GM18951 (cell line): ENCODE measurements around the gene CDH12.

Experiments
- POLR2A ChIP-seq: IDR thresholded peaks from 4 replicates; pipeline ENCODE4 v1.6.1; 2011; ENCODE audit warnings: mild to moderate bottlenecking; ENCODE audit not compliant: insufficient read length, insufficient read depth; ENCODE audit errors: extremely low read depth
- in situ Hi-C: fragments of 300-500 bp; cut with MboI; formaldehyde crosslinking; loops from one replicate; pipeline ENCODE4 v1.12.0; 2022; ENCODE audit warnings: low sequenced_read_pairs, mixed read lengths, inconsistent platforms; ENCODE audit not compliant: unreplicated experiment

The CDH12 gene

GRCh38 chr5:21834863-21835262, 1018.3 kb downstream of the CDH12 start:
- no peak for TF ChIP-seq POLR2A
- in situ Hi-C loops: no loop called here

DNA sequence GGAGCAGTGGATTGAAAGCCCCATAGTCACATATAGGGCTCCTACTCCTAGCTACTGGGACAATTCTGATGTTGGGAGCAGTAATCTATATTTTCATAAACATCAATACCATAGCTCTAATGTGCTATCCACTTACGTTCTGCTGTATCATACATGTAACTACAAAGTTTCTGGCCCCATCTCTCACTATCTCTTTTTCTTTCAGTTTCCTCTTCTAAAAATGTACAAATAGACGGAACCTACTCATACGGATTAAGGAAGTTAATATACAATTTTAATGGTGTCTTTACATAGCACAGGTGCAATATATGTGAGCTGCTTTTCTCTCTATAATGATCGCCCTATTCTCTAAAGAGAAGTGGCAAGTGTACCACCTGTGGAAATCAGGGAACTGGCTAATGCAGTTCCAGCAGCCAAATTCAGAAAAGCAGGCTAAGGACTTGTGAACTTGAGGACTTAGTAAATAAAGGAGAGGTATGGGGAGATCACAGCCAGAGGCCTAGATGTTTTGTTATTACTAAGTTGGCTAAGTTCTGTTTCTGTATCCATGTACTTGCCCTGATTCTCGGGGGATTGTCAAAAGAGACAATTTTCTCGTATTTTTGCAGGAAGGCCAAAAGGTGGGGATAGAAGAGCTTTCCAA, 1021.9 kb downstream of the CDH12 start:
- in situ Hi-C loops: no loop called here

GRCh38 chr5:21826884-21827283, 1026.3 kb downstream of the CDH12 start:
- no peak for TF ChIP-seq POLR2A
- in situ Hi-C loops: no loop called here

More for the DNA sequence above, 1021.9 kb downstream of the CDH12 start:
- no peak for TF ChIP-seq POLR2A

DNA sequence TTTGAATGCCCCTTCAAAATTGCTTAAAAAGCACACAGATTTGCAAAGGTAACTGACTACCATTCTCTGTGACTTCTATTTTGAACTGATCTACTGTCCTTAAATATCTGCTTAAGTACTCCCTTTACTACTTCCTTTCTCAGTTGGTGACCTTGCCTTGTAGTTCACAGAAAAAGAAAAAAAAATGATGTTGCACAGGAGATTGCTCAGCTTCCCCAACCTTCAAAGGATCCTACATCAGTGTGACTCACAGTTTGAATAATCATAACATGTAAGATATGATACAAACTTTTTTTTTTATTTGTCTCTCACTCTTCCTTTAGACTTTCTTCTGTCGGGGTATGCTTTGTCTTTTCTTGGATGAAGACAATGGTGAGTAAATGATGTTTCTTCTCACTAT, 1029.6 kb downstream of the CDH12 start:
- no peak for TF ChIP-seq POLR2A
- in situ Hi-C loops: no loop called here

DNA sequence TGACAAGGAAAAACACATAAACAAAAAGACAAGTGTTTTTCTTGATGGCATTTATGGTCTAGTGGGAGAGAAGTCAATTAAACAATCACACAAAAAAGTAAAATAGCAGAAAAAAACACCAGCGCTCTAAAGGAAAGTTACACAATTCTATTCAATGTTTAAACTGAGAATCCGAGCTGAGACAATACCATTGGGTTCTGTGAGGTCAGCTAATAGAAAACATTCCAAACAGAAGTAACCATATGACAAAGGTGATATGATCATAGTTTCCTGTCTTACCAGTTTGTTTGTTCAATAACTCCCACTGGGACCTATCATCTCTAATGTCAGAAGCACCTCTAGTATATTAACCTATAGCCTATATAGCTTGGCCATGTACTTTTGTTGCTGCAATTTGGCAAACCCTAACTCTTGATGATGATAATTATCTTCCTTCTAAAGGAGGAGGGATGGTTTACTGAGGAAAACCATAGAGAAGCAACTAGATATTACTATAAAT, 1030.0 kb downstream of the CDH12 start:
- in situ Hi-C loops: no loop called here
- no peak for TF ChIP-seq POLR2A

GRCh38 chr5:21820527-21820926, 1032.6 kb downstream of the CDH12 start:
- in situ Hi-C loops: no loop called here
- TF ChIP-seq POLR2A: no peak

DNA sequence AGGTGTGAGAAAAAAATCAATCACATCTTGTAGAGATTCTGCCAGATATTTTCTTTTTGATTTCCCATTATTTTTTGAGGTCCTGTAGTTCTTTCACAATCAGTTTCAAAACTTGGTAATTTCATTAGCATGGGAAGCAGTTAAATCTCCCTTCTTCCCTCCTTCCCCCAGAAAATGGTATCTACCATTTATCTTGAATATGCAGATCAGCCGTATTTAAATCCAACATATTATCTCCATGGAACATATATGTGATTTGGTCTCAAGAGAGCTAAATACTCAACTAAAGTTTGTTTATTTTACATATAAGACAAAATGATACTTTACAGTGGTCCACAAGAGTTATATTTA, 1034.8 kb downstream of the CDH12 start:
- TF ChIP-seq POLR2A: no peak
- in situ Hi-C loops: no loop called here

GRCh38 chr5:21817668-21818369, 1035.3 kb downstream of the CDH12 start:
- TF ChIP-seq POLR2A: no peak
- in situ Hi-C loops: no loop called here

DNA sequence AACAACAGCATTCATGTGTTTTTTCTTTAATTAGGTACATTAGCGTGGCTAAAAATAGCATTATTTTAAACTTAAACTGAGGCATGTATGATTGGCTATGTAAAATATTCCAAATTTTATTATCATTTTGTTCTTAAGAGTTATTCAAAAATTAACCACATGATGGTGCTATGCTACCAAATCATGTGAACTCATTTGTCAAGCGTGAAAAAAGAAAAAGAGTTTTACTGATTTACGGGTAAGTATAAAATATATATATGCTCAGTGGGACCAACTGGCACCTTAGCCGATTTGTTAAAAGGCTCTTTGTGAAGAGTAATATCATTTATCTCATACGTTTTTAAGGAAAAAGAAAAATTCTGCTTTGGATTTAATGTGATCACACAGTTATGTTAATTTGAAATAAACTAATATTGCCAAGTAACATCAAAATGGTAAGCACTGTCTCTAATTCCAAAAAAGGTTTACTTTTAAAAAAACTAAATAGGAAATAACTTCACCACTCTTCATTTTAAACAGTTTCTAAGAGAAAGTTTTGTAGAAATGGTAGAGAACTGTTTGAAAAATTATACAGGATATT, 1042.3 kb downstream of the CDH12 start:
- in situ Hi-C loops: no loop called here
- TF ChIP-seq POLR2A: no peak

DNA sequence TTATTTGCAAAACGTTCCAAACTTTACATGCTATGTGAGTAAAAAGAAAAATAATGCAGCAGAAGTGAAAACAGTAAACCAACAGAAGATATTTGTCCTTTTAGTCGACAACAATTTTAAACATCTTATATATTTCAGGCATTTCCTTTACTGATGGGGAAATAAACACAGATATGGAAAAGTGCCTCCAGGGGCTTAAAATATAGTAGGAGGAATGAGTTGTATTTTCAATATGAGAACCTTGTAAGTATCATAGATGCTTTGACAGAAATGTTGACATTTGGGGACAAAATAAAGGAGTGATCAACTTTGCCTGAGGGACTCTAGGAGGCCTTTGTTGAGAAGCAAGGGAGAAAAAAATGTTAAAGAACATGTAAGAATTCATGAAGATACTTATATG, 1043.5 kb downstream of the CDH12 start:
- TF ChIP-seq POLR2A: no peak
- in situ Hi-C loops: no loop called here

GRCh38 chr5:21807953-21808352, 1045.2 kb downstream of the CDH12 start:
- in situ Hi-C loops: no loop called here
- TF ChIP-seq POLR2A: no peak

DNA sequence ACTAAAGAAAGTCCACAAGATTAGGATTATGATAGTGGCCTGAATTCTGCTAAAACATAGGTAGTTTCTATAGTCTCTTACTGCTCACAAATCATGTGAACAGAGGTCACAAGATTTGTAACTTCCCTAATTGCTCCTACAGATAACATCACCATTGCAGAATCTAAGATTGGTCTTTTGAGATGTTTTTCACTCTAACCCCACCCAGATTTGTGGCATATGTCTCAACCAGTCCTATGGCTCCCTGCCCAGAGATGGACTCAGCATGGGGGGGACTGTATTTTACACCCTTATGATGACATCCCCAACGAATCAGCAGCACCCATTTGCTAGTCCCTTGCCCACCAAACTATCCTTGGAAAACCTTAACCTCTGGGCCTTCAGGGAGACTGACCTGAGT, 1046.2 kb downstream of the CDH12 start:
- in situ Hi-C loops: no loop called here

DNA sequence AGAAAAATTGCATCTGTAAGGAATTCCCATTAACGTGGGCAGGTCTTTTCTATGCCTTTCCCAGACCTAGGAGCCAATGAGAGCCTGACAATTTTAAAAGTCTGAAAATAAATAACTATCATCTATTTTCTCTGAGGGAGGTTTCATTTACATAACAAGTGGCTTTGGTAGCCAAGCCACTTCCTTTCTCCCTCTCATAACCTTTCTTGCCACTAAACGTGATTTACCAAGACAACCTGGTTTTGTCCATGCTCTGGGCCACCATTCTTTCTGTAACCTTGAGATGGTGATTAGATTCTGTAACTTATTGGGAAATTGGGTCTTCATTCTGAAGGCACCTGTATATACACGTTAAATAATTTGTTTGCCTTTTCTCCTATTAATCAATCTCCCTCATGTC, 1046.9 kb downstream of the CDH12 start:
- in situ Hi-C loops: no loop called here
- TF ChIP-seq POLR2A: no peak

More for the DNA sequence above, 1046.2 kb downstream of the CDH12 start:
- no peak for TF ChIP-seq POLR2A
